Testis (tissue), 2 donors: ENCODE measurements around the gene C12orf75.

ENCODE experiments used
- POLR2A ChIP-seq: fragments of 450-650 bp; IDR thresholded peaks from one replicate; pipeline ENCODE4 v1.6.1; 2017; ENCODE audit warnings: antibody characterized with exemption, mild to moderate bottlenecking, moderate library complexity
- TF ChIP-seq, protein P1 (sequence below), 3 experiments: fragments of 450-650 bp in 2 of 3; fragments of 200-600 bp in 1 of 3; sonication (generic) in 1 of 3; IDR thresholded peaks; one replicate each; pipeline ENCODE4 v1.5.1; 2016 to 2019; ENCODE audit warnings: antibody characterized with exemption in 3 of 3, mild to moderate bottlenecking in 2 of 3, moderate library complexity in 1 of 3

DNA sequence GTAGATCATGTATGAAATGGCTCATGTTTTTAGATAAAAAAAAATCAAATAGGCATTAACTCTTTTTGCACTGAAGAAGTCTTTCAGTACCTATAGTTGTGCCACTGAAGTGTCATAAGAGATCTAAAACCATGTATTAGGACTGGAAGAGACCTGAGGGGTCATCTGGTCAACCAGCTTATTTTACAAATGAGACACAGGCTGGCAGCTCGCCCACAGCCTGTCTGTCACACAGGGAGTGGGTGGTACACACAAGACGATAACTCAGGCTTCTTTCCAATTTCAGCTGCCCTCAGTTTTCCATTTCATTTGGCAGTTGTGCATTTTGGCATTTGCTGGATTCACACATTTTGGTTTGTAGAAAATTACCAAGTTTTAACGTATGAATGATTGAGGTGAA, 34.7 kb downstream of the C12orf75 start:
- TF ChIP-seq, protein P1, sequence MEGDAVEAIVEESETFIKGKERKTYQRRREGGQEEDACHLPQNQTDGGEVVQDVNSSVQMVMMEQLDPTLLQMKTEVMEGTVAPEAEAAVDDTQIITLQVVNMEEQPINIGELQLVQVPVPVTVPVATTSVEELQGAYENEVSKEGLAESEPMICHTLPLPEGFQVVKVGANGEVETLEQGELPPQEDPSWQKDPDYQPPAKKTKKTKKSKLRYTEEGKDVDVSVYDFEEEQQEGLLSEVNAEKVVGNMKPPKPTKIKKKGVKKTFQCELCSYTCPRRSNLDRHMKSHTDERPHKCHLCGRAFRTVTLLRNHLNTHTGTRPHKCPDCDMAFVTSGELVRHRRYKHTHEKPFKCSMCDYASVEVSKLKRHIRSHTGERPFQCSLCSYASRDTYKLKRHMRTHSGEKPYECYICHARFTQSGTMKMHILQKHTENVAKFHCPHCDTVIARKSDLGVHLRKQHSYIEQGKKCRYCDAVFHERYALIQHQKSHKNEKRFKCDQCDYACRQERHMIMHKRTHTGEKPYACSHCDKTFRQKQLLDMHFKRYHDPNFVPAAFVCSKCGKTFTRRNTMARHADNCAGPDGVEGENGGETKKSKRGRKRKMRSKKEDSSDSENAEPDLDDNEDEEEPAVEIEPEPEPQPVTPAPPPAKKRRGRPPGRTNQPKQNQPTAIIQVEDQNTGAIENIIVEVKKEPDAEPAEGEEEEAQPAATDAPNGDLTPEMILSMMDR (IDR thresholded peaks at IDR 0.05), result no peak
- no peak for TF ChIP-seq POLR2A
